CMK (cell line): Measurements from ENCODE around the gene VMO1.
"Not testable (repeated sequence)": the region's sequence is repeated elsewhere in the genome, so short reads cannot be mapped to it uniquely, and the experiment has no call there.

Experiments used
- DNase-seq: peaks from one replicate; pipeline ENCODE4 v3.0.0-alpha.2; 2010; ENCODE audit warnings: low read depth

Gene VMO1

DNA sequence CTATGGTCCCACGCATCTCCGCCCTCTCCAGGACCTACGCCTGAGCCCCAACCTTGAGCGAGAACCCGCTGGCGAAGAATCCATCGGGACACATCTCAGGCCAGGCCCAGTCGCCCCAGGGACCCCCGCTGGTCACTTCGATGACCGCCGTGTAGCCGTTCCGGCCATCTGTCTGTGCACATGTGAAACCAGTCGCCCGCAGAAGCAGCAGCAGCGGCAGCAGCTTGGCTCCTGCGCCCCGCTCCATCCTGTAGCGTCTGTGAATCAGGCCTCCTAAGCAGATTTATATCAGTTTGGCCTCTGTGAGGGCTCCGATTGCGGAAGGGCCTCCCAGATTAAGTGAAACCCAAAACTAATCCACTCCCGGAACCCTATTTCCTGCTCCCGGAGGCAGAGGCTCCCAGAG lies at the start of gene VMO1:
TSS of gene VMO1 (minus strand) at position 259 of the 406 bp plus-strand sequence. CDS start at position 247, 12 bp downstream.
- no peak for DNase-seq

DNA sequence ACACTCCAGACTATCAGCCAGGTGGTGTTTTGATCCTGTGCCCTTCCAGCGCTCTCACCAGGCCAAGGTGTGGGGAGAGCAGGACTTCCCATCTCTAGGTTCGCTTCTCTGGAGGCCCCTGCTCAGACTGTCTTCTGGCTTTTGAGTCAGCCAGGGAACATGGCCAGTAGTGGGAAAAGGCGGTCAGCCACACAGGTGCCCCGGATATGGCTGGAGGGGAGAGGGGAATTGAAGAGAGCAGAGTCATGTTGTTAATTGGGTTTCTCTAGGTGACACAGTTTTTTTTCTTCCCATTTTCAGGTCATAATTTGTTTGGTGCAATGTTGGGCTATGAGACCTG lies 48.5 kb upstream of the VMO1 start:
- no peak for DNase-seq

GRCh38 chr17:4833941-4834680 lies 47.9 kb upstream of the VMO1 start:
- DNase-seq = no peak

DNA sequence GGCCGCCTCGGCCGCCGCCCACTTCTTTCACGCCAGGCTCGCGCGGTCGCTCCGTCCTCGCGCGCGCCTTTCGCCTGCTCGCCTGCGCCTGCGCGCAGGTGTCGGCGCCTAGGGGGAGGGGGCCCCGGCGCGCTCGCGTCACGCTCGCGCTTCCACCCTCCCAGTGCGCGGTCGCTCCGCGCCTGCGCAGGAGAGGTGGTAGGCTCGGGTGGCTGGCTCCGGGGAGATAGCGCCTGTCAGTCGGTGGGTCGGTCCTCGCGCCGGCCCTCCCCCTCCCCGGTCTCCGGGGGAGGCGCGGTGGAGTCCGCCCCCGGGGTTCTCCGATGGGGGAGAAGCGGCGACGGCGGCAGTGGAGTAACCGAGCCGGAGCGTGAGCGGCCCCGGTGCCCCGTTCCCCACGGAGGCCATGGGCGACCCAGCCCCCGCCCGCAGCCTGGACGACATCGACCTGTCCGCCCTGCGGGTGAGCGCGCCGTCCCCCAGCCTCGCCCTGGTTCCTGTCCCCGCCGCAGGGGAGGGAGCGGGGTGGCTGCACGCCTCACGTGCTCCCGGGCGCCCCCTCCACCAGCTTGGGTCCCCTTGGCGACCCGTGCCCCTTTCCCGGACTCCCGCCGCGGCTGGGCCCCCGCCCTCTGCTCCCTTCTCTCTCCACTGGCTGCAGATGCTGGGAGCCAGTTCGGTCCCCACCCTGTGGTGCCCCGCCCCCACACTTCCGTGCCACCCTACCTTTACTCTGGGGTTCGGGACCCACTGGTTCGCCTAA lies 47.2 kb upstream of the VMO1 start, which contains the start of gene MINK1:
TSS of gene MINK1 (plus strand) at position 163 of the 763 bp plus-strand sequence. CDS start at position 407, 244 bp downstream.
- DNase-seq = peak; percentile 77

GRCh38 chr17:4832829-4833177 lies 46.6 kb upstream of the VMO1 start:
- not testable (repeated sequence) for DNase-seq

GRCh38 chr17:4827399-4827798 lies 41.2 kb upstream of the VMO1 start:
- no peak for DNase-seq

- DNase-seq = no peak
These were observed 37.4 kb upstream of the VMO1 start for GRCh38 chr17:4823373-4824089.

DNA sequence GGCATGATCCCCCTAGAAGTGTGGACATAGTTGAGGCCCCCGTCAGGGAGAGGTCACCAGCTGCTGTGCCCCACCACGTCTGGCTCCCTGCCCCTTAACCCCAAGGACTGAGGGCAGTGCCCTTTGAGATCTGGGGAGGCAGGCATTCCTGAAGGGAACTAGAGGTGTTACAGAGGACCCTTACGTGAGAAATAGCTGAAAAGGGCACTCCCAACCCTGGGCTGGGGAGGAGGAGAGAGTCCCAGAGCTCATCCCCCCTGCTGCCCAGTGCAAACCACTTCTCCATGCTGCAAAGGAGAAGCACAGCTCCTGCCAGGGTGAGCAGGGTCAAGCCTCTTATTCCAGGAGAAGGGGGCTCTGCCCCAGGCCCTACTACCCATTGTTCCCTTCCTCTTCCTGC lies 36.7 kb upstream of the VMO1 start:
- no peak for DNase-seq

GRCh38 chr17:4818276-4818675 lies 32.1 kb upstream of the VMO1 start:
- DNase-seq = no peak

- DNase-seq = no peak
These were observed 30.7 kb upstream of the VMO1 start for GRCh38 chr17:4816826-4817225.

DNA sequence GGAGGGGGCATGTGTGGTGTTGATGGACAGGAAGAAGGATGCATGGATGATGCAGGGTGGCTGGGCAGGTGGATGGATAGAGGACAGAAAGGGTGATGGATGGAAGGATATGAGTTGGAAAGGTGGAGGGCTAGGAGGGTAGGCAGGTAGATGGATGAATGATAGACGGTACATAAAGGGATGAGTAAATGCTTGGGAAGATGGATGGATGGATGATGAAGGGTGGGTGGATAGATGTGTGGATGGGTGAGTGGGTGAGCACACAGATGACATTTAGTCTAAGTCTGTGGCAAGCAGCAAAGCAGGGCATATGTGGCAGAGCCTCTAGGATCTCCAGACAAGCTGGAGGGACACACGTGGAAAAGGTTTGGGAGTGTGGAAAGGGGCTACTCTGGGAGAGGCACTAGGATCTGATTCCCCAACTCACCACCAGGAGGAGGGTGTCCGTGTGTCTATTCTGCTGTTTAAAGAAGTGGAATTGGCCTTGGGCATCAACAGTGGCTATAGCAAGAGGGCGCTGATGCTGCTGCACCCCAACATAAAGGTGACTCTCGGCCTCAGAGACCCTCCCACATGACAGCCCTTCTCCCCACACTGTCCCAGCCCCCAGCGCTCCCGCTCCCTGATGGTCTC lies 29.0 kb upstream of the VMO1 start:
- DNase-seq = no peak

DNA sequence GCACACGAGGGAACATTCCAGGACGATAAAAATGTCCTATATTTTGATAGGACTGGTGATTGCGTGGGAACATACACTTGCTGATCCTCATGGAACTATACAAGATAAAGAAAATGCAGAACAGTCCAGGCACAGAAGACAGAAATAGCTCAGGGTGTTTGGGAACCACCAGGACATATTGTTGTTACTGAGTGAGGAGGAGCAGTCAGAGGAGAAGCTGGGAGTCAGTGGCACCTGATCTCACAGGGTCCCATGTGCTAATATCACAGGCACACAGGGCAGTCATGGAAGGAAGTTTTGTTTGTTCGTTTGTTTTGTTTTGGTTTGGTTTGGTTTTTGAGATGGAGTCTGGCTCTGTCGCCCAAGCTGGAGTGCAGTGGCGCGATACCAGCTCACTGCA lies 26.5 kb upstream of the VMO1 start:
- no peak for DNase-seq

DNA sequence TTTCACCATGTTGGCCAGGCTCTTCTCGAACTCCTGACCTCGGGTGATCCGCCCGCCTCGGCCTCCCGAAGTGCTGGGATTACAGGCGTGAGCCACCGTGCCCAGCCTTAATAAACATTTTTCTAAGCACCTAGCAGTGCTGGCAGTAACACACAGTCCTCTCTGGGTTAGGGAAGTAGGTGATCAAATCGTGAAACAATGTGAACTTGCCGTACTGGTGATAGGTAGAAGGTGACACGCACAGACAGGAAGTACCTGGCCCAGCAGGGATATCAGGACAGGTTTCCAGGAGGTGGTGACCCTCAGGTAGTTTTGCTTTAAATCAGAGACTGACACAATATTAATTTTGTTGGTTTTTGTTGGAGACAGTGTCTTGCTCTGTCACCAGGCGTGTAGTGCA lies 25.3 kb upstream of the VMO1 start:
- DNase-seq = no peak

DNA sequence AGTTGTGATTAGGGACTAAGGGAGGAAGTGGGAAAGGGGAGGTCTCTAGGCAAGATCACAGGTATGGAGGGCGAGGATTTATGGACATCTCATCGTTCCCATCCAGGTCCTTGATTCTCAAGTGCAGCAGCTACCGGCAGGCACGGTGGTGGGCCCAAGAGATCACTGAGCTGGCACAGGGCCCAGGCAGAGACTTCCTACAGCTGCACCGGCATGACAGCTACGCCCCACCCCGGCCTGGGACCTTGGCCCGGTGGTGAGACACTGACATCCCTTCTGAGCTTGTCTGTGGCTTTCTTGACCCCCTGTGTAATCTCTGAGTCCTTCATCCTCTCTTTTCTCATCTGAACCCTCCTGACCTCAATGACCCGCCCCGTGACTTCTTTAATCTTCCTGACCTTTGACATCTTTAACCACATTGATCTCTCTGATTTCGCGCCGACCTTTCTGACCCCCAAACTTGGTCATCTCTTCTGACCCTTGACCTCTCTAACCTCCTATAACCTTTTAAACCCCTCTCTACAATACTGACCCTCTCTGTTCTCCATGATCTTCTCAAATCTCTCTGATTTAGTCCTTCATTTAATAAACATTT lies 24.6 kb upstream of the VMO1 start:
- no peak for DNase-seq

- no peak for DNase-seq
These were observed 22.2 kb upstream of the VMO1 start for GRCh38 chr17:4808378-4808767.

DNA sequence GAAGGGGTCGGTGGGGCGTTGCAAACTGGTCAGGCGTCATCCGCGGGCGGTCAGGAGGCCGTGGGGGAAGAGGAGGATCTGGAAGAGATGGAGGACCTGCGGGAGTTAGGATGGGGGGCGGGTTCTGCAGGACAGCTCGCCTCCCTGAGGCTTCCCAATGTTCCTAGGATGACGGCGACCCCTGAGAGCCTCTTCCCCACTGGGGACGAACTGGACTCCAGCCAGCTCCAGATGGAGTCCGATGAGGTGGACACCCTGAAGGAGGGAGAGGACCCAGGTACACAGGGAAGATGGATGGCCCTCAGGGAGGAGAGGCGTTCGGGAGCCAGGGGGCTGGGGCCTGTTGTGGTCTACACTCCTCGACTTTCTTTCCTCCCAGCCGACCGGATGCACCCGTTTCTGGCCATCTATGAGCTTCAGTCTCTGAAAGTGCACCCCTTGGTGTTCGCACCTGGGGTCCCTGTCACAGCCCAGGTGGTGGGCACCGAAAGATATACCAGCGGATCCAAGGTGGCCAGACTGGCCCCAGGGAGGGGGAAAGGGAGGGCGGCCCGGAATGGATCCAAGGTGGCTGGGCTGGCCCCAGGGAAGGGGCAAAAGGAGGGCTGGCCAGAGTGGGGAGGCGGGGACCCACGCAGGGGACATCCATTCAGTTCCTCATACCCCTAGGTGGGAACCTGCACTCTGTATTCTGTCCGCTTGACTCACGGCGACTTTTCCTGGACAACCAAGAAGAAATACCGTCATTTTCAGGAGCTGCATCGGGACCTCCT lies 21.6 kb upstream of the VMO1 start:
- no peak for DNase-seq

GRCh38 chr17:4806777-4807604 lies 20.8 kb upstream of the VMO1 start, which contains the start of gene PLD2:
Gene PLD2, plus strand, starts transcription at chr17:4807152. Its CDS starts 621 bp downstream, at chr17:4807773.
- no peak for DNase-seq

GRCh38 chr17:4806456-4806776 lies 20.3 kb upstream of the VMO1 start:
- no peak for DNase-seq

DNA sequence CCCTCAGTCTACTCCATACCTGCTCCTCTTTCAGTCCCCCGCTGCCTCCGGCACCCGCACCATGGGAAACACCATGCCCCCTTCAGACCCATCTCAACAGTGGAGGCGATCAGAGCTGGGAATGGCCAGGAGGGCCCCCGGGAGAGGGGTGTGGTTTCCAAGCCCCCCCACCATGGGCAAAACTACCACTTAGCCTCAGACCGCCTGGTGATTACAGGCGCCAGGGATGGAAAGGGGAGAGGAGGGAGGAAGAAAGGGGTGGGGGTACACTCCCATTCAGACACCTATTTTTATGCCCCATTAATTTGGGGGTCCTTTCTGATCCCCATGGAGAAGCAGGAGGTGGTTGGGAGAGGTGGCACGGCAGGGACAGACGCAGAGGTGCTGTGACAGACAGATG lies 16.1 kb upstream of the VMO1 start, which contains the start of gene C17orf114:
TSS of gene C17orf114 (minus strand) at position 101 of the 400 bp plus-strand sequence.
- DNase-seq = no peak

DNA sequence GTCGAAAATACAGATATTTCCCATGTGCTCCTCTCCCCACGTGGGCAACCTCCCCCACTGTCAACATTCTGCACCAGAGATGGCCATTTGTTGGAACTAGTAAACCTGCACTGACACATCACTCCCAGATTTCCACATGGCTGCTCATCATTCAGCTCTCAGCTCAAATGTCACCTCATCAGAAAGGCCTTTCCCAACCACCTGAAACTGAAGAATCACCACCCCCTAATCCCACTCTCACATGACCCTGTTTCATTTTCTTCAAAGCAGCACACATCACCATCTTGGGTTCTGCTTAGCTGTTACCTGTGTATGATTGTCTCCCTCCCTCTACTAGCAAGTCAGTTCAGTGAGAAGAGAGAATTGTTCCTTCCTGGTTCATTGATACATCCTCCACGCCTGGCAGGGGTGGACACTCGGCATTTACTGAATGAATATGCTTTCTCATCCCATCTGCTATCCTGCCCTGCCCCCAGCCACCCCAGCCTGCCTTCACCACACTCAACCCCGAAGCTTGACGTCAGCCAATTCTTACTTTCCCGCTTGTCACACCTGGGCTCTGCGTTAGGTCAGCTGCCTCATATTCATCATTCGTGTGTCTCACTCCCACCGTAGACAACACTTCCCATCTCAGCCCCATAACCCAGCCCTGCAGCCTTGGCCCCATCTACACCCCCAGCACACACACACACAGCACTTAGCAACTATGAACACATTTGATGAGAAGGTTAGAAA lies 14.5 kb upstream of the VMO1 start:
- no peak for DNase-seq
